Loucy (cell line): Measurements from ENCODE around the gene SELENOF.

Experiments used
- CTCF ChIP-seq: fragments of 200-600 bp; sonication (generic); conservative IDR thresholded peaks from 2 replicates; pipeline ENCODE4 v1.5.1; 2014; ENCODE audit warnings: mild to moderate bottlenecking, antibody characterized with exemption, low read length
- EZH2phosphoT487 ChIP-seq: fragments of 200-600 bp; IDR thresholded peaks from 2 replicates; pipeline ENCODE4 v1.6.1; 2018; ENCODE audit warnings: antibody characterized with exemption, mild to moderate bottlenecking, moderate library complexity, borderline replicate concordance

GRCh38 chr1:86848654-86849053 is 65.3 kb downstream of the SELENOF start:
- TF ChIP-seq CTCF (no peak), EZH2phosphoT487 (no peak)
